GM13977 (cell line): ENCODE results near the gene LMO1.

Experiments
- DNase-seq: peaks from one replicate; pipeline ENCODE4 v3.0.0; 2012; ENCODE audit warnings: low spot score
- CTCF ChIP-seq: IDR thresholded peaks from 2 replicates; pipeline ENCODE4 v1.5.1; 2012; ENCODE audit warnings: mild to moderate bottlenecking, control low read depth; ENCODE audit not compliant: insufficient read depth; ENCODE audit errors: extremely low read depth, missing control alignments
- in situ Hi-C: fragments of 300-500 bp; cut with MboI; formaldehyde crosslinking; loops from one replicate; pipeline ENCODE4 v1.12.0; 2022; ENCODE audit warnings: low sequenced_read_pairs, low pct_unique_long_range_greater_than_20kb, mixed read lengths, inconsistent platforms; ENCODE audit not compliant: unreplicated experiment

Gene LMO1

DNA sequence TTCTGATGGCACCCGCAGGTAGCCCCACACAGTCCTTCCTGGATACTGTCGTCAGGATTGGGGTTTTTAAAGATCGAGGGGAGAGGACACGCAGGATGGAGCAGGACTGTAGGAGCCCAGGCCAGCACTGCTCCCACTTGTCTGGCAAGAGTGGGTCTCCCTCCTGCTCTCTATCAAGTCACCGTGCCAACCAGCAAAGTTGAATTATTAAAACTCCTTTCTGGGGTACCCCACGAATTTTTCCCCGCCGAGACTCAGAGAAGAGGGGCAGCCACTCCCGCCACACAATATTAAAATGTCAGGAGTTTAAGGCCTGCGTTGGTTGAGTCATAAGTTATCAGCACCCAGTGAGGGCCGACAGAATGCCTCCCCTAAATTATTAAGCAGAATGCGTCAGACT, 10.1 kb downstream of the LMO1 start:
- in situ Hi-C loops, result no loop called here
- no peak for TF ChIP-seq CTCF

DNA sequence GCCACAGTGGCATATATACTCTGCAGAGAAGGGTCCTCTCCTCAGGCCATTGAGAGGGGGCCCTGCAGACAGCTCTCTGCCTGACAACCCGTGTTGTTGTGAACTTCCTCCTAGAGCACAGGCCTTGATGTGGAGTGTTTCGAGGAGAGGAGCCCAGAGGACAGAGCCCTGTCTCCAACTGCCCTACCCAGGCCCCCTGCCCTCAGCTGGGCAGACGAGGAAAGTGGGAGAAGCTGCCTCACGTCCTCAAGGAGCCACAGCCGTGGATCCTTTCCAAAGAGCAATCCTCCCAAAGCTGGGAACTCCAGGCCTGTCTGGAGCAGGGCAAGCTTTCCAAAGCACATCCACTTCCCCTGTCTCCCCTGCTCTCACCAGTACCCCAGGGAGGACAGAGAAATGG, 10.7 kb downstream of the LMO1 start:
- in situ Hi-C loops, result no loop called here
- no peak for DNase-seq
- no peak for TF ChIP-seq CTCF

More for the DNA sequence above, 10.1 kb downstream of the LMO1 start:
- DNase-seq, result no peak

DNA sequence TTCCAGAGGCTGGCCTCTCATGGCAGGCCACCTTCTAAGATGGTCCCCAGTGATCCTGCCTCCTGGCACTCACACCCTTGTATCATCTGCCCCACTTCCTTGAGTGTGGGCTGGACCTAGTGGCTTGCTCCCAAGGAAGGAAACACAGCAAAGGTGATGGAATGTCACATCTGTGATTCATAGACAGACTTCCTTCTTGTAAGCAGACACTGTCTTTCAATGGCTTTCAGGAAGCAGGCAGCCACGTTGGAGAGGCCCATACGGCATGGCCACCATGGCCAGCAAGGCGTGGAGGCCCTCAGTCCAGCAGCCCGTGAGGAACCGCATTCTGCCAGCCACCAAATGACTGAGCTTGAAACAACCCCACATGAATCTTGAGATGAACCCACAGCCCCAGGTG, 11.3 kb downstream of the LMO1 start:
- TF ChIP-seq CTCF, result no peak
- in situ Hi-C loops, result no loop called here
- DNase-seq, result no peak

DNA sequence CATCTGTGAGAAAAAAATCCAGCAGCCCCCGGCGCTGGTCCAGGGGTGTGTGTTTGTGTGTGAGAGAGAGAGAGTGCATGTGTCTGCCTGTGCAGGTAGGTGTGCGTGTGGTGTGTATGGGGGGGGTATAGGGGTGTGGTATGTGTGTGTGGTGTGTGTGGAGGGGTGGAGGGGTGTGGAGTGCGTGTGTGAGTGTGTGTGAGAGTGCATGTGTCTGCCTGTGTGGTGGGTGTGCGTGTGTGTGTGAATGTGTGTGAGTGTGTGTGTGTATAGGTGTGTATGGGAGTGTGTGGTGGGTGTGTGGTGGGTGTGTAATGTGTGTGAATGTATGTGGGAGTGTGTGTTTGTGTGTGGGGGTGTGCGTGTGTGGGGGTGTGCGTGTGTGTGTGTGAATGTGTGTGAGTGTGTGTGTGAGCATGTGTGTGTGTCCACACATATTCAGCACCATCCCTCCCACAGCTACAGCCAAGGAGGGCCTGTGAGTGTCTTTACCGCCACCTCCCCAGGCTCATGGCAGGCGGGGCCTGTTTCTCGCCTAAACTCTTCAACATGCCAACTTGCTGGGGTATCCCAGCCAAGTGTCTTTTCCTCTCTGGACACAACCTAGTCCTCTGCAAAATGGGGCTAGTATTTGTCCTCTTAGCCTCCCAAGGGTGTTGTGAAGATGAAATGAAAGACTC, 11.9 kb downstream of the LMO1 start:
- in situ Hi-C loops, result no loop called here

DNA sequence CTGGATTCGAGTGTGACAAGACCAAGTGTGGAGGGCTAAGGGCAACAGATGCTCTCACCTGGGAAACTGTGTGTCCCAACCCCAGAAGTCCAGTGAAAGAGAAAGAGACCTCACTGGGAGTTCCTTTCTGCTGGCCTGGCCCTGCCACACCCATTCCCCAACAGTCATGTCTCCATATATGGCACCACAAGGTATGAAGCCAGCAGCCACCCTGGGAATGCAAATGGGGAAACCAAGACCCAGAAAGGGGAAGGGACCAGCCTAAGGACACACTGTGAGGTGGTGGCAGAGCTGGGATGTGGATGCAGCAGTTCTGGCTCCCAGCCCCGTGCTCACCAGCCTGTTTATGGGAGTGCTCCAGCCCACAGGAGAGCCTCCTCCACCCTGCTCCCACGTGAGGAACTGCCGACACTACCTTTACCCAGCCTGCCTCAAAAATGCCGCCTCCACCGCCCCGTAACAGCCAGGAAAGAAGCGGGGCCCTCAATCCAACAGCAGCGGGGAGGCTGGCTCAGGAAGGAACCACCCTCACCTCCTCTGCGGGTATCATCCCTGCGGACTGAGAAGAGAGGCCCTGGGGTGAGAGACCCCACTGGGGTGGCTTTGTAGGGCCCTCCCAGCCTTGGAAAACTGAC, 12.6 kb downstream of the LMO1 start:
- no peak for TF ChIP-seq CTCF
- in situ Hi-C loops, result no loop called here
- DNase-seq, result no peak

More for the DNA sequence above, 11.9 kb downstream of the LMO1 start:
- no peak for DNase-seq
- no peak for TF ChIP-seq CTCF

- TF ChIP-seq CTCF, result no peak
- no peak for DNase-seq
- in situ Hi-C loops, result no loop called here
These were observed 13.2 kb downstream of the LMO1 start for GRCh38 chr11:8250434-8250833.
